Measurements from ENCODE around the gene HNRNPD.
"Not testable (repeated sequence)": the region's sequence is repeated elsewhere in the genome, so short reads cannot be mapped to it uniquely, and the experiment has no call there.

Gene HNRNPD

GRCh38 chr4:82373816-82374625 lies at the start of gene HNRNPD:
Gene HNRNPD (minus strand): TSS chr4:82373991. CDS start chr4:82373678, 313 bp downstream.
- DNase-seq = peak; percentile 100

- DNase-seq = no peak
Observed at GRCh38 chr4:82422616-82423015, 48.8 kb upstream of the HNRNPD start.

- DNase-seq = no peak
Observed at GRCh38 chr4:82421796-82422560, 48.2 kb upstream of the HNRNPD start.

GRCh38 chr4:82419451-82419850 lies 45.7 kb upstream of the HNRNPD start:
- DNase-seq = no peak

GRCh38 chr4:82415922-82416365 lies 42.2 kb upstream of the HNRNPD start:
- no peak for DNase-seq

- DNase-seq = not testable (repeated sequence)
Observed at GRCh38 chr4:82415061-82415460, 41.3 kb upstream of the HNRNPD start.

- DNase-seq = no peak
Observed at GRCh38 chr4:82403725-82404124, 29.9 kb upstream of the HNRNPD start.

- no peak for DNase-seq
Observed at GRCh38 chr4:82402196-82402775, 28.5 kb upstream of the HNRNPD start.

GRCh38 chr4:82401600-82401999 lies 27.8 kb upstream of the HNRNPD start:
- no peak for DNase-seq

GRCh38 chr4:82398263-82398662 lies 24.5 kb upstream of the HNRNPD start:
- DNase-seq = no peak

- no peak for DNase-seq
Observed at GRCh38 chr4:82397527-82397926, 23.7 kb upstream of the HNRNPD start.

- no peak for DNase-seq
Observed at GRCh38 chr4:82394896-82395295, 21.1 kb upstream of the HNRNPD start.

- not testable (repeated sequence) for DNase-seq
Observed at GRCh38 chr4:82390061-82390460, 16.3 kb upstream of the HNRNPD start.

GRCh38 chr4:82388405-82388804 lies 14.6 kb upstream of the HNRNPD start:
- DNase-seq = no peak

- not testable (repeated sequence) for DNase-seq
Observed at GRCh38 chr4:82386312-82386711, 12.5 kb upstream of the HNRNPD start.

GRCh38 chr4:82382751-82383150 lies 9.0 kb upstream of the HNRNPD start:
- DNase-seq = no peak

- DNase-seq = no peak
Observed at GRCh38 chr4:82381661-82382296, 8.0 kb upstream of the HNRNPD start.

- DNase-seq = no peak
Observed at GRCh38 chr4:82381235-82381634, 7.4 kb upstream of the HNRNPD start.

GRCh38 chr4:82380831-82381230 lies 7.0 kb upstream of the HNRNPD start:
- DNase-seq = no peak

GRCh38 chr4:82380344-82380743 lies 6.6 kb upstream of the HNRNPD start:
- DNase-seq = no peak

GRCh38 chr4:82376109-82376508 lies 2.3 kb upstream of the HNRNPD start:
- DNase-seq = no peak

- peak; percentile 30 for DNase-seq
Observed at GRCh38 chr4:82373486-82373815, 340 bp downstream of the HNRNPD start.

Data from COR-L47 (cell line).